OCI-LY7 (cell line): ENCODE data around the gene CLSTN2. TPM values are rescaled to one million over a fixed set of nuclear protein-coding genes. Genes with fewer than 3 reads are reported as not detected.

Experiments
- BruUV-seq: library from RNA; stranded (reverse); fragments of 400-500 nt; replicated peaks from 2 replicates; lab custom pipeline; 2021; lab: Mats Ljungman, UMichigan
- CTCF ChIA-PET: fragments of 300-600 bp; sonication (Branson Sonifier 250); formaldehyde crosslinking; loops from one replicate; lab custom pipeline; 2022; ENCODE audit warnings: antibody characterized with exemption; ENCODE audit not compliant: unreplicated experiment; lab: Charles Lee
- POLR2A ChIA-PET: fragments of 300-600 bp; sonication (Branson Sonifier 250); formaldehyde crosslinking; loops from one replicate; lab custom pipeline; 2022; ENCODE audit warnings: antibody characterized with exemption; lab: Charles Lee
- DNase-seq: peaks from one replicate; pipeline ENCODE4 v3.0.0-alpha.2; 2015; ENCODE audit warnings: low spot score
- H2AFZ ChIP-seq: fragments of 200-600 bp; sonication (generic), shearing (Covaris generic); 2 replicates; pipeline ENCODE4 v1.6.1; 2014; ENCODE audit warnings: mild to moderate bottlenecking, antibody characterized with exemption, low read length, moderate library complexity
- H3K27ac ChIP-seq: fragments of 200-600 bp; sonication (generic); 2 replicates; pipeline ENCODE4 v1.5.1; 2014; ENCODE audit warnings: mixed run types, low read depth, mild to moderate bottlenecking, moderate library complexity, low read length, inconsistent platforms; ENCODE audit not compliant: poor library complexity, severe bottlenecking
- H3K36me3 ChIP-seq: fragments of 200-600 bp; sonication (generic); 2 replicates; pipeline ENCODE4 v1.6.1; 2014; ENCODE audit warnings: mild to moderate bottlenecking, antibody characterized with exemption, low read length, moderate library complexity, mixed read lengths; ENCODE audit not compliant: insufficient read depth
- H3K4me1 ChIP-seq: fragments of 200-600 bp; sonication (generic); 2 replicates; pipeline ENCODE4 v1.5.1; 2014; ENCODE audit warnings: mild to moderate bottlenecking, low read length; ENCODE audit not compliant: insufficient read depth, poor library complexity, severe bottlenecking
- H3K4me2 ChIP-seq: fragments of 200-600 bp; sonication (generic); 2 replicates; pipeline ENCODE4 v1.6.1; 2014; ENCODE audit warnings: mild to moderate bottlenecking, low read length
- H3K4me3 ChIP-seq: fragments of 200-600 bp; sonication (generic); 2 replicates; pipeline ENCODE4 v1.5.1; 2014; ENCODE audit warnings: mild to moderate bottlenecking, low read depth, low read length; ENCODE audit not compliant: poor library complexity, severe bottlenecking
- H3K79me2 ChIP-seq: fragments of 200-600 bp; sonication (generic); 2 replicates; pipeline ENCODE4 v1.6.1; 2016; ENCODE audit warnings: low read depth, mild to moderate bottlenecking, low read length, moderate library complexity, mixed read lengths; ENCODE audit not compliant: insufficient read depth
- H3K9me2 ChIP-seq: fragments of 200-600 bp; sonication (generic); 2 replicates; pipeline ENCODE4 v1.6.1; 2016; ENCODE audit warnings: mild to moderate bottlenecking, low read length, mixed read lengths; ENCODE audit not compliant: insufficient read depth
- H3K9me3 ChIP-seq: fragments of 200-600 bp; sonication (generic); 2 replicates; pipeline ENCODE4 v1.6.1; 2014; ENCODE audit warnings: mild to moderate bottlenecking, mixed run types, low read length, mixed read lengths
- H4K20me1 ChIP-seq: fragments of 200-600 bp; sonication (generic); 2 replicates; pipeline ENCODE4 v1.6.1; 2014; ENCODE audit warnings: mild to moderate bottlenecking, antibody characterized with exemption, low read length, moderate library complexity, mixed read lengths; ENCODE audit not compliant: insufficient read depth
- EZH2phosphoT487 ChIP-seq: fragments of 200-600 bp; sonication (generic); IDR thresholded peaks from 2 replicates; pipeline ENCODE4 v1.6.1; 2018; ENCODE audit warnings: low read depth, borderline replicate concordance, mild to moderate bottlenecking, mixed run types, antibody characterized with exemption, low read length, moderate library complexity, mixed read lengths
- intact Hi-C: fragments of 100-400 bp; cut with micrococcal nuclease; formaldehyde crosslinking; loops from one replicate; pipeline ENCODE4 v1.10.0; 2022; ENCODE audit not compliant: unreplicated experiment
- total RNA-seq, 2 experiments: library from RNA; depleted of rRNA in 1 of 2; stranded (reverse); fragments of >200 nt in 1 of 2; shearing (Covaris generic) in 1 of 2; gene quantifications; 2 replicates each; pipeline ENCODE4 v1.2.3, GENCODE V29; 2014 to 2022
- TF ChIP-seq, protein P1 (sequence below): fragments of 200-600 bp; sonication (generic); conservative IDR thresholded peaks from 2 replicates; pipeline ENCODE4 v1.5.1; 2014; ENCODE audit warnings: mild to moderate bottlenecking, antibody characterized with exemption, low read length, moderate library complexity, mixed read lengths

The CLSTN2 gene
- total RNA-seq, 2 experiments from 2014 or later: not detected

DNA sequence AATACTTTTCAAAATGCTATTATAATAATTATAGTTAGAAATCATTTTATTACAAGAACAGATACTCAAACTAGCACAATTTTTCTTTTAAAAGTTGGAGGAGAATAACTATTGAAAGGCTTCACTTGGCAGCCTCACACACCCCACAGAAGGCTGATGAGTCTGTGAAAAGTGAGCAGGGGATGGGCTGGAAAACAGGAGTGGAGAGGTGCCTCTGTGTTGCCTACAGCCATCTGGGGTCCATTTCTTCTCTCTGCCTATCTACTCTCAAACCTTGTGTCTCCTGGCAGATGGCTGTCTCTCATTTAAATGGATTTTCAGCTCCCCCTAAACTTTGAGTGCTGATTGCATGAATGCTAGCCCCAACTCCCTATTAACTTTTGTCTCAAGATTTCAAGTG is 230.8 kb downstream of the CLSTN2 start:
- no TSS peak for BruUV-seq
- TF ChIP-seq EZH2phosphoT487: no peak
- TF ChIP-seq, protein P1, sequence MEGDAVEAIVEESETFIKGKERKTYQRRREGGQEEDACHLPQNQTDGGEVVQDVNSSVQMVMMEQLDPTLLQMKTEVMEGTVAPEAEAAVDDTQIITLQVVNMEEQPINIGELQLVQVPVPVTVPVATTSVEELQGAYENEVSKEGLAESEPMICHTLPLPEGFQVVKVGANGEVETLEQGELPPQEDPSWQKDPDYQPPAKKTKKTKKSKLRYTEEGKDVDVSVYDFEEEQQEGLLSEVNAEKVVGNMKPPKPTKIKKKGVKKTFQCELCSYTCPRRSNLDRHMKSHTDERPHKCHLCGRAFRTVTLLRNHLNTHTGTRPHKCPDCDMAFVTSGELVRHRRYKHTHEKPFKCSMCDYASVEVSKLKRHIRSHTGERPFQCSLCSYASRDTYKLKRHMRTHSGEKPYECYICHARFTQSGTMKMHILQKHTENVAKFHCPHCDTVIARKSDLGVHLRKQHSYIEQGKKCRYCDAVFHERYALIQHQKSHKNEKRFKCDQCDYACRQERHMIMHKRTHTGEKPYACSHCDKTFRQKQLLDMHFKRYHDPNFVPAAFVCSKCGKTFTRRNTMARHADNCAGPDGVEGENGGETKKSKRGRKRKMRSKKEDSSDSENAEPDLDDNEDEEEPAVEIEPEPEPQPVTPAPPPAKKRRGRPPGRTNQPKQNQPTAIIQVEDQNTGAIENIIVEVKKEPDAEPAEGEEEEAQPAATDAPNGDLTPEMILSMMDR: no peak
- Histone ChIP-seq H3K79me2 (no peaks in the 10 kb centered on the region), H2AFZ (no peak overlapping the region), H3K27ac (no peak overlapping the region), H3K9me2 (no peaks in the 10 kb centered on the region), H4K20me1 (no peaks in the 10 kb centered on the region), H3K4me1 (no peaks in the 10 kb centered on the region), H3K4me2 (no peak overlapping the region), H3K4me3 (no peak overlapping the region), H3K9me3 (no peaks in the 10 kb centered on the region), H3K36me3 (no peaks in the 10 kb centered on the region)
- ChIA-PET CTCF (no interaction called here), POLR2A (interaction anchor here (0.5 kb wide), 1 partner anchor 12 kb away, joined by 3 read pairs; no protein-coding TSS in a partner anchor)
- intact Hi-C loops: no loop called here
- DNase-seq: no peak

DNA sequence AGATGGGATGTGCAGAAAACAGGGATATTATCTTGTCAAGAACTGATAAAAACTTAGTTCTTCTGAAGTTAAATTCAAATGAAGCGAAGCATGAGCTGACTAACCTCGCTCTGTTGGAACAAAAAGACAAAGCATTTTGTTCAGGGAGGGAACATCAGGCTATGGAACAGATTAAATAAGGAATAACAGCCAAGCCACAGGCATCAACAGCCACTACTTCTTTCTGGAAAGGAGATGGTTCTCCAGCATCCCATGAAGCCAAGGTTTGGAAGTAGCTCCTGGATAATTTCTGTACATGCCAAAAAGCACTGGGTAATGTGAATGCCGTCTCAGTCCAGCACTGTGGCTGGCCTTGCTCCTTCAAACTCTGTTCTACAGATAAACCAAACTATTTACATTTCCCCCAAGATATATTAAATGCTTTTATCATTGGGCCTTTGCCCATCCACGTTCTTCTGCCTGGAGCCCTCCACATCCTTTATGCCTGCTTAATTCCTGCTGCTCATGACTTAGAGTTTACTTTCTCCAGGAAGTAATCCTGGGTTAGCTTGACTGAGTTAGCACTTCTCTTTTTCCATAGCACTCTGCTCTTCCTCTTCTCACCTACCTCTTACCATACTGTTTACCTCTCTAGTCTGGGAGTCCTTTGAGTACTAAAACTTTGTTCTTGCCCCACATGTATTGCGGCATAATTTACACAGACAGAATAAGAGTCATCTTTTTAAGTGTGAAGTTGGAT is 232.0 kb downstream of the CLSTN2 start:
- no peak for TF ChIP-seq EZH2phosphoT487
- TF ChIP-seq, protein P1: no peak
- no peak for DNase-seq
- CTCF ChIA-PET: no interaction called here

DNA sequence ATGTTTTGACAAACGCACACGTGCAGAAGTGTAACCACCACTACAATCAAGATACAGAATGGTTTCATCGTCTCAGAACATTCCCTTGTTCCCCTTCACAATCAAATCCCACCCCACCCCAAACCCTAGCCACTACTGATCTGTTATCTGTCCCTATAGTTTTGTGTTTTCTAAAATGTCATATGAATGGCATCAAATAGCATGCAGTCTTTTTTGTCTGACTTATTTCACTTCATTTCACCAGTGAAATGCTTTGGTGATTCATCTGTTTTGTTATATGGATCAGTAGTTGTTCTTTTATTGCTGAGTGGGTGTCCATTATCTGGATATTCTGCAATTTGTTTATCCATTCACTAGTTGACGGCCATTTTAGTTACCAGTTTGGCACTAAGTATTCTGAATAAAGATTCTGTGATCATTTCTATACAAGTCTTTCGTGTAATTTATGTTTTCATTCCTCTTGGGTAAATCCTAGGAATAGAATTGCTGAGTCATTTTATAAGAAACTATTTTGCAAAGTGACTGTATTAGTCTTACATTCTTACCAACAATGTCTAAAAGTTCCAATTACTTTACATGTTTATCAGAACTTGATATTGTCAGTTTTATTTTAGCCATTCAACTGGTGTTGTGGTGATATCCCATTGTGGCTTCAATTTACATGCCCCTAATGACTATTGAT is 232.8 kb downstream of the CLSTN2 start:
- ChIA-PET CTCF (no interaction called here), POLR2A (no interaction called here)
- Histone ChIP-seq H3K4me2 (no peak overlapping the region), H3K4me1 (no peaks in the 10 kb centered on the region), H3K4me3 (no peak overlapping the region), H3K27ac (no peak overlapping the region), H3K36me3 (no peaks in the 10 kb centered on the region), H4K20me1 (no peaks in the 10 kb centered on the region), H3K9me2 (no peaks in the 10 kb centered on the region), H3K9me3 (no peaks in the 10 kb centered on the region), H2AFZ (no peak overlapping the region), H3K79me2 (no peaks in the 10 kb centered on the region)
- no peak for DNase-seq
- intact Hi-C loops: no loop called here
- TF ChIP-seq, protein P1: no peak
- TF ChIP-seq EZH2phosphoT487: no peak
- no TSS peak for BruUV-seq

More for the DNA sequence above, 232.0 kb downstream of the CLSTN2 start:
- Histone ChIP-seq H2AFZ (no peak overlapping the region), H3K4me2 (no peak overlapping the region), H3K27ac (no peak overlapping the region), H3K9me3 (no peaks in the 10 kb centered on the region), H3K36me3 (no peaks in the 10 kb centered on the region), H4K20me1 (no peaks in the 10 kb centered on the region), H3K4me3 (no peak overlapping the region), H3K9me2 (no peaks in the 10 kb centered on the region), H3K4me1 (no peaks in the 10 kb centered on the region), H3K79me2 (no peaks in the 10 kb centered on the region)
- intact Hi-C loops: no loop called here
- no TSS peak for BruUV-seq
- POLR2A ChIA-PET: no interaction called here
